DOHH2 (cell line): ENCODE results near the gene SLC4A1.

Experiments used
- H3F3A ChIP-seq: fragments of 200-600 bp; sonication (generic), shearing (Covaris generic); 2 replicates; pipeline ENCODE4 v1.6.0; 2016; ENCODE audit warnings: antibody characterized with exemption, mild to moderate bottlenecking; ENCODE audit not compliant: control insufficient read depth, insufficient read depth
- H3K27ac ChIP-seq: fragments of 200-600 bp; sonication (generic); 2 replicates; pipeline ENCODE4 v1.5.1; 2014; ENCODE audit warnings: low read depth, mild to moderate bottlenecking, low read length, moderate library complexity
- H3K27me3 ChIP-seq: fragments of 200-600 bp; sonication (generic); 2 replicates; pipeline ENCODE4 v1.6.1; 2014; ENCODE audit warnings: mild to moderate bottlenecking, low read length, mixed read lengths; ENCODE audit not compliant: control insufficient read depth
- H3K36me3 ChIP-seq: fragments of 200-600 bp; sonication (generic); 2 replicates; pipeline ENCODE4 v1.6.1; 2014; ENCODE audit warnings: mild to moderate bottlenecking, low read length, moderate library complexity, mixed read lengths; ENCODE audit not compliant: control insufficient read depth
- H3K4me1 ChIP-seq: fragments of 200-600 bp; sonication (generic); 2 replicates; pipeline ENCODE4 v1.6.1; 2014; ENCODE audit warnings: mild to moderate bottlenecking, low read length, mixed read lengths; ENCODE audit not compliant: control insufficient read depth
- H3K4me2 ChIP-seq: fragments of 200-600 bp; sonication (generic); 2 replicates; pipeline ENCODE4 v1.6.0; 2014; ENCODE audit warnings: mild to moderate bottlenecking, low read length, moderate library complexity
- H3K4me3 ChIP-seq: fragments of 200-600 bp; sonication (generic); 2 replicates; pipeline ENCODE4 v1.5.1; 2014; ENCODE audit warnings: mild to moderate bottlenecking, low read length, mixed read lengths
- H3K79me2 ChIP-seq: fragments of 200-600 bp; sonication (generic); 2 replicates; pipeline ENCODE4 v1.6.1; 2014; ENCODE audit warnings: mild to moderate bottlenecking, low read length, mixed read lengths; ENCODE audit not compliant: control insufficient read depth
- H3K9me2 ChIP-seq: fragments of 200-600 bp; sonication (generic); replicated peaks from 2 replicates; pipeline ENCODE4 v1.6.1; 2014; ENCODE audit warnings: mild to moderate bottlenecking, low read length, mixed read lengths; ENCODE audit not compliant: control insufficient read depth
- H3K9me3 ChIP-seq: fragments of 200-600 bp; sonication (generic); 2 replicates; pipeline ENCODE4 v1.6.1; 2014; ENCODE audit warnings: antibody characterized with exemption, low read length, mixed read lengths; ENCODE audit not compliant: control insufficient read depth, insufficient read depth
- H4K20me1 ChIP-seq: fragments of 200-600 bp; sonication (generic); 2 replicates; pipeline ENCODE4 v1.6.0; 2014; ENCODE audit warnings: low read depth, mild to moderate bottlenecking, antibody characterized with exemption, low read length, moderate library complexity; ENCODE audit not compliant: control insufficient read depth, insufficient read depth
- EZH2phosphoT487 ChIP-seq: fragments of 200-600 bp; sonication (generic); IDR thresholded peaks from 2 replicates; pipeline ENCODE4 v1.6.1; 2017; ENCODE audit warnings: borderline replicate concordance, mild to moderate bottlenecking, antibody characterized with exemption, low read length, moderate library complexity, mixed read lengths
- TF ChIP-seq, protein P1 (sequence below): fragments of 200-600 bp; sonication (generic); IDR thresholded peaks from one replicate; pipeline ENCODE4 v1.5.1; 2014; ENCODE audit warnings: antibody characterized with exemption, mild to moderate bottlenecking, low read depth, low read length; ENCODE audit not compliant: poor library complexity, severe bottlenecking

Gene SLC4A1

DNA sequence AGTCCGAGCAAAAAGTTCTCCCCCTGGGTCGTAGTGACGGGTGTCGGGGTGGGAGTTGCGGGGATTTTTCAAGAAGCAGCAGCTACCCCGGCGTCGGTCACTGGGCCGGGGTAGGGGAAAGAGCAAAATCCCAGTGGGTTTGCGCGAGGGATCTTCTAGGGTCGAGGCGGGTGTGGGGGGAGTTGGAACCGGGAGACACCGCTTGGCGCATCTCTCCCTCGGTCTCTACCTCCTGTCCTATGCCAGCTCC is 46.1 kb downstream of the SLC4A1 start:
- no peaks in the 10 kb centered on the region for H3K9me3 ChIP-seq
- H3K4me2 ChIP-seq: peak overlapping the region; percentile 88
- no peaks in the 10 kb centered on the region for H4K20me1 ChIP-seq
- peaks cover 21% of the 10 kb centered on the region for H3K36me3 ChIP-seq
- peaks cover 41% of the 10 kb centered on the region for H3K79me2 ChIP-seq
- H3K4me1 ChIP-seq: peaks cover 18% of the 10 kb centered on the region
- peaks cover 14% of the 10 kb centered on the region for H3F3A ChIP-seq
- H3K9me2 ChIP-seq: no peaks in the 10 kb centered on the region
- H3K27me3 ChIP-seq: no peaks in the 10 kb centered on the region
- TF ChIP-seq EZH2phosphoT487: no peak
- peak overlapping the region; percentile 78 for H3K4me3 ChIP-seq
- peak overlapping the region; percentile 82 for H3K27ac ChIP-seq

DNA sequence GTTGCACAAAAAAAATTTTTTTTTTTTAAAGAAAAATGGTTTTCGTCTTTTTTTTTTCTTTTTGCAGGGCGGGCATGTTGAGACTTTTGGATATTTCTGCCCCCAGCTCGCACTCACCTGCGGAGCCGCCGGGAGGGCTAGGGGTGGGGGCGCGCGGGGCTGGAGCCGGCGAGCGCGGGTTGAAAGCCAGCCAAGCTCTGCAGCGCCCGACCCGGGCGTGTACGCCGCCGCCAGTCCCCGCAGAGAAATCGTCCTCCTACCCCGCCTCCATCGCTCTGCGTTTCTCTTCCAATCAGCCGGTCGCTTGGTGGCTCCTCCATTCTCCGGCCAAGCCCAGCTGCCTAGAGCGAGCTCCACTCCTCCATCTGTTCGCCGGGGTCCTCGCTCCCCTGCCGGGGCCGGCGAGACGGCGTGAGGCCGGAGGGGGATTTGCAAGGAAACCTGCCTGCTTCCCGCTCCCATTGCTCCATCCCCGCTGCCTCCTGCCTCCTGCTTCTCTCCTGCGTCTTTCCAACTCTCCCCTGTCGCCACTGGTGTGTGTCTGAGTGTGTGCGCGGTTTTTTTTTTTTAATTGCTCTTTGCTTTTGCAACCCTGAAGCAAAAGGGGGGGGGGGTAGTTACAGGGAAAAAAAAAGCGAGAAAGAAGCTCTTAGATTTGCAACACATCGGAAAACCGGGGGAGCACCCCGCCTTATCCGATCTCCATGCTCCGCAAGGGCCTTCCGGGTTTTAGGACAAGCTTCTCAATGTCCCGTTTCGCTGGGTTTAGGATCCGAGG is 46.7 kb downstream of the SLC4A1 start:
- peak overlapping the region; percentile 82 for H3K27ac ChIP-seq
- TF ChIP-seq, protein P1, sequence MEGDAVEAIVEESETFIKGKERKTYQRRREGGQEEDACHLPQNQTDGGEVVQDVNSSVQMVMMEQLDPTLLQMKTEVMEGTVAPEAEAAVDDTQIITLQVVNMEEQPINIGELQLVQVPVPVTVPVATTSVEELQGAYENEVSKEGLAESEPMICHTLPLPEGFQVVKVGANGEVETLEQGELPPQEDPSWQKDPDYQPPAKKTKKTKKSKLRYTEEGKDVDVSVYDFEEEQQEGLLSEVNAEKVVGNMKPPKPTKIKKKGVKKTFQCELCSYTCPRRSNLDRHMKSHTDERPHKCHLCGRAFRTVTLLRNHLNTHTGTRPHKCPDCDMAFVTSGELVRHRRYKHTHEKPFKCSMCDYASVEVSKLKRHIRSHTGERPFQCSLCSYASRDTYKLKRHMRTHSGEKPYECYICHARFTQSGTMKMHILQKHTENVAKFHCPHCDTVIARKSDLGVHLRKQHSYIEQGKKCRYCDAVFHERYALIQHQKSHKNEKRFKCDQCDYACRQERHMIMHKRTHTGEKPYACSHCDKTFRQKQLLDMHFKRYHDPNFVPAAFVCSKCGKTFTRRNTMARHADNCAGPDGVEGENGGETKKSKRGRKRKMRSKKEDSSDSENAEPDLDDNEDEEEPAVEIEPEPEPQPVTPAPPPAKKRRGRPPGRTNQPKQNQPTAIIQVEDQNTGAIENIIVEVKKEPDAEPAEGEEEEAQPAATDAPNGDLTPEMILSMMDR: peak; percentile 21
- TF ChIP-seq EZH2phosphoT487: no peak

DNA sequence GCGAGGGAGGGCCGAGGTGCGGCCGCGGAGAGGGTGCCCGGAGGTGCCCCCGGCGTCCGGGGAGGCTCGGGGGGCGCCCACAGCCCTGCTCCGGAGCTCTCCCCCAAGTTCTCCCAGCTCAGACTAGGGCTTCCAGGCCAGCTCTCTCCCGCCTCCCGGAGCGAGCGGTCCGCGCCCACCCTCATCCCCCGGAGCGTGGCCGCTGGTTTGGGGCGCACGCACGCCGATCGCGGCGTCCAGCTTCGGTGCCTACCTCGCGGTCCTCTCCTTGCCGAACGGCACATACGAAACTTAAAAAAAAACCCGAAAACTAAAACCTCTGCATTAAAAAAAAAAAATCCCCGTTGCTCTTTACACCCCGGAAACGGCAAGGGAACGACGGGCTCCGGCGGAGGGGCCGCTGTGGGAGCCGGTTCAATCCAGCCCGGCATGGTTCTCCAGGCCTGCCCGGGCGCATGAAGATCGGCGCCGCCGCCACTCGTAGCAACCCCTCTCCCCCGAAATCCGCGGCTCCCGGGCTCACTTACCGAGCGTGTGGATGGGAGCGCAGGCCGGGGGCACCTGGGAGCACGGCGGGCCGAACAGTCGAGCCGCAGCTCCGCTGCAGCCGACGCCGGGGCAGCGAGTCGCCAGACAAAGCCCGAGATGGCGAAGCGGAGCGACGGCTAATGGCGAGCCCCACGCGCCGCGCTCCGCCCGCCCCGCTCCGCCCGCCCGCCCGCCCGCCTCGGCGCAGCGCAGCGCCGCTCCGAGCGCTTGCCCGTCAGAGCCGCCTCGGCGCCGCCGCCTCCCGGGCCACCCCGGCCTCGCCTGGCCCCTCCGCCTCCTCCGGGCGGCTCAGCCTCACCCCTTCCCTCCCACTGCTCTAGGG is 47.5 kb downstream of the SLC4A1 start:
- Histone ChIP-seq H3K4me1 (peaks cover 31% of the 10 kb centered on the region), H3K9me3 (no peaks in the 10 kb centered on the region), H3K9me2 (no peaks in the 10 kb centered on the region), H3K36me3 (peaks cover 34% of the 10 kb centered on the region), H3K27ac (peak overlapping the region; percentile 82), H3F3A (peaks cover 20% of the 10 kb centered on the region), H4K20me1 (no peaks in the 10 kb centered on the region), H3K4me3 (peak overlapping the region; percentile 78), H3K4me2 (peak overlapping the region; percentile 88), H3K79me2 (peaks cover 54% of the 10 kb centered on the region), H3K27me3 (no peaks in the 10 kb centered on the region)
- TF ChIP-seq EZH2phosphoT487: no peak
- TF ChIP-seq, protein P1: no peak

More for the DNA sequence above, 46.7 kb downstream of the SLC4A1 start:
- Histone ChIP-seq H4K20me1 (no peaks in the 10 kb centered on the region), H3K36me3 (peaks cover 26% of the 10 kb centered on the region), H3K79me2 (peaks cover 46% of the 10 kb centered on the region), H3F3A (peaks cover 15% of the 10 kb centered on the region), H3K9me2 (no peaks in the 10 kb centered on the region), H3K4me2 (peak overlapping the region; percentile 88), H3K27me3 (no peaks in the 10 kb centered on the region), H3K9me3 (no peaks in the 10 kb centered on the region), H3K4me3 (peak overlapping the region; percentile 78), H3K4me1 (peaks cover 23% of the 10 kb centered on the region)

DNA sequence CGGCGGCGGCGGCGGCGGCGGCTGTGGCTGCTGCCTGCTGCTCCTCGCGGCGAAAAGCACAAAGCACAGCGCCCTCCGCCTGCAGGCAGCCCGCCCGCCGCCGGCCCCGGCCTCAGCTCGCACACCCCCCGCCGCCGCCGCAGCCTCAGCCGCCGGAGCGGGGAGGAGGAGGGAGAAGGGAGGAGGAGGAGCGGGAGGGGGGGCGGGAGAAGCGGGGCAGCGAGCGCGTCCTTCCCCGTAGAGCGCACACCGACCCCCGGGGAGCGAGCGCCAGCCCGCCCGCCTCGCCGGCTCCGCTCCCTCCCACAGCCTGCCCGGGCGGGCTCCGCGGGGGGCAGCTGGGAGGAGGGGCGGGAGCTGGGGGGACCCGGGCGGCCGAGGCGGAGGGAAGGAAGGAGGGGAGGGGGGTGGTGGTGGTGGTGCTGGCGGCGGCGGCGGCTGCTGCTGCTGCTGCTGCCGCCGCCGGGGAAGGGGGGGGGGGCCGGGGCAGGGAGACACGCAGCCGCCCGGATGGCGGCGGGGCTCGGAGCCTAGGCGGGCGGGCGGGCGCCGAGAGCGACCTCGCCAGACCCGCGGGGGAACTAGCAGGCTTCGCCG is 48.2 kb downstream of the SLC4A1 start, which contains the start of gene UBTF:
Gene UBTF (minus strand): TSS at position 60 of the 597 bp plus-strand sequence. CDS start 1,446 bp downstream, outside the sequence.
- Histone ChIP-seq H3K4me2 (peak within 1 kb of the TSS; percentile 66), H3K9me2 (no peaks in the 10 kb centered on the region), H4K20me1 (no peaks in the 10 kb centered on the region), H3F3A (peaks cover 25% of the 10 kb centered on the region), H3K4me3 (peak within 1 kb of the TSS; percentile 78), H3K36me3 (peaks cover 41% of the 10 kb centered on the region), H3K4me1 (peaks cover 39% of the 10 kb centered on the region), H3K27ac (peak within 1 kb of the TSS; percentile 82), H3K9me3 (no peaks in the 10 kb centered on the region), H3K79me2 (peaks cover 62% of the 10 kb centered on the region), H3K27me3 (no peaks in the 10 kb centered on the region)
- TF ChIP-seq, protein P1: no peak
- TF ChIP-seq EZH2phosphoT487: no peak
